PC-3 (cell line): ENCODE measurements around the gene CDH4.

Source experiments
- CTCF ChIP-seq: fragments of 300-600 bp; sonication (generic); conservative IDR thresholded peaks from 2 replicates; pipeline ENCODE4 v1.5.1; 2017; ENCODE audit warnings: antibody characterized with exemption, low read depth, mild to moderate bottlenecking, low read length
- EZH2 ChIP-seq: fragments of 300-600 bp; sonication (generic); IDR thresholded peaks from one replicate; pipeline ENCODE4 v1.6.1; 2017; ENCODE audit warnings: antibody characterized with exemption, mild to moderate bottlenecking, low read length; ENCODE audit not compliant: unreplicated experiment
- EZH2phosphoT487 ChIP-seq: fragments of 300-600 bp; sonication (generic); IDR thresholded peaks from 2 replicates; pipeline ENCODE4 v1.6.1; 2018; ENCODE audit warnings: mild to moderate bottlenecking, antibody characterized with exemption, low read length, borderline replicate concordance

- TF ChIP-seq CTCF (no peak), EZH2 (no peak), EZH2phosphoT487 (no peak)
Measured at GRCh38 chr20:61662968-61663331, 410.9 kb downstream of the CDH4 start.
